Trophoblast cell (in vitro differentiated cells and primary cell): Measurements from ENCODE around the gene PITPNM3.

Source experiments
- DNase-seq, 2 donors: peaks; one replicate each; pipeline ENCODE4 v3.0.0-alpha.2; 2016
- H2AFZ ChIP-seq: 2 replicates; pipeline ENCODE4 v1.6.1; 2013; ENCODE audit warnings: low read length, moderate library complexity, mild to moderate bottlenecking; ENCODE audit not compliant: insufficient read depth, poor library complexity
- H2AK5ac ChIP-seq: 2 replicates; pipeline ENCODE4 v1.6.1; 2013; ENCODE audit warnings: mild to moderate bottlenecking, low read length
- H2BK120ac ChIP-seq: 2 replicates; pipeline ENCODE4 v1.6.1; 2013; ENCODE audit warnings: low read length, mild to moderate bottlenecking, moderate library complexity; ENCODE audit not compliant: insufficient read depth, poor library complexity
- H2BK12ac ChIP-seq: 2 replicates; pipeline ENCODE4 v1.6.1; 2013; ENCODE audit warnings: mild to moderate bottlenecking, low read length, moderate library complexity
- H2BK5ac ChIP-seq: 2 replicates; pipeline ENCODE4 v1.6.1; 2013; ENCODE audit warnings: low read length, low read depth, moderate library complexity, mild to moderate bottlenecking; ENCODE audit not compliant: poor library complexity
- H3K14ac ChIP-seq: 2 replicates; pipeline ENCODE4 v1.6.1; 2013; ENCODE audit warnings: mild to moderate bottlenecking, low read length
- H3K18ac ChIP-seq: 2 replicates; pipeline ENCODE4 v1.6.1; 2013; ENCODE audit warnings: mild to moderate bottlenecking, low read length
- H3K23ac ChIP-seq: 2 replicates; pipeline ENCODE4 v1.6.1; 2013; ENCODE audit warnings: low read length
- H3K27ac ChIP-seq: 2 replicates; pipeline ENCODE4 v1.5.1; 2013; ENCODE audit warnings: low read depth, mild to moderate bottlenecking, inconsistent platforms, low read length, moderate library complexity
- H3K27me3 ChIP-seq: 2 replicates; pipeline ENCODE4 v1.6.1; 2013; ENCODE audit warnings: inconsistent platforms, mild to moderate bottlenecking, low read length, moderate library complexity; ENCODE audit not compliant: insufficient read depth
- H3K36me3 ChIP-seq, 2 experiments: 1 replicate in 1 of 2; 2 replicates in 1 of 2; pipeline ENCODE4 v1.6.1; 2013; ENCODE audit warnings: low read length in 2 of 2, mild to moderate bottlenecking in 2 of 2, moderate library complexity in 1 of 2; ENCODE audit not compliant: insufficient read depth in 2 of 2, control insufficient read depth in 1 of 2
- H3K4ac ChIP-seq: 2 replicates; pipeline ENCODE4 v1.6.1; 2013; ENCODE audit warnings: low read depth, mild to moderate bottlenecking, low read length, moderate library complexity
- H3K4me1 ChIP-seq, 2 experiments: 1 replicate in 1 of 2; 2 replicates in 1 of 2; pipeline ENCODE4 v1.6.1; 2013; ENCODE audit warnings: low read length in 2 of 2, mild to moderate bottlenecking in 2 of 2, moderate library complexity in 1 of 2; ENCODE audit not compliant: insufficient read depth in 2 of 2, control insufficient read depth in 1 of 2
- H3K4me2 ChIP-seq: 2 replicates; pipeline ENCODE4 v1.6.1; 2013; ENCODE audit warnings: inconsistent platforms, mild to moderate bottlenecking, low read length, moderate library complexity
- H3K4me3 ChIP-seq: 2 replicates; pipeline ENCODE4 v1.5.1; 2013; ENCODE audit warnings: mild to moderate bottlenecking, low read depth, low read length, inconsistent platforms
- H3K79me1 ChIP-seq: one replicate; pipeline ENCODE4 v1.6.1; 2013; ENCODE audit warnings: low read length
- H3K79me2 ChIP-seq: 2 replicates; pipeline ENCODE4 v1.6.1; 2013; ENCODE audit warnings: low read length, mild to moderate bottlenecking; ENCODE audit not compliant: control insufficient read depth, insufficient read depth, poor library complexity
- H3K9ac ChIP-seq: 2 replicates; pipeline ENCODE4 v1.6.1; 2013; ENCODE audit warnings: mild to moderate bottlenecking, low read length
- H3K9me3 ChIP-seq: 2 replicates; pipeline ENCODE4 v1.6.1; 2013; ENCODE audit warnings: low read depth, mild to moderate bottlenecking, control low read depth, inconsistent platforms, low read length; ENCODE audit not compliant: insufficient read depth
- H4K12ac ChIP-seq: 2 replicates; pipeline ENCODE4 v1.6.1; 2013; ENCODE audit warnings: low read depth, mild to moderate bottlenecking, low read length, moderate library complexity
- H4K8ac ChIP-seq: 2 replicates; pipeline ENCODE4 v1.6.1; 2013; ENCODE audit warnings: low read depth, mild to moderate bottlenecking, low read length, moderate library complexity
- H4K91ac ChIP-seq: one replicate; pipeline ENCODE4 v1.6.1; 2013; ENCODE audit warnings: low read depth, mild to moderate bottlenecking, low read length, moderate library complexity
- WGBS: extraction: QIAGEN DNeasy Blood & Tissue Kit; methylation state at CpG from one replicate; pipeline ENCODE4 v1.1.7; 2013; ENCODE audit warnings: missing lambda C conversion rate; ENCODE audit not compliant: insufficient read length, insufficient coverage; ENCODE audit errors: extremely low coverage; 5-methylcytosine and 5-hydroxymethylcytosine counted together

PITPNM3 gene

GRCh38 chr17:6572972-6573370, 16.6 kb upstream of the PITPNM3 start:
- Histone ChIP-seq H2BK120ac (no peak overlapping the region), H3K18ac (no peak overlapping the region), H4K12ac (no peak overlapping the region), H3K23ac (no peak overlapping the region), H2BK12ac (no peak overlapping the region), H2BK5ac (no peak overlapping the region), H3K4ac (no peak overlapping the region), H3K79me2 (no peaks in the 10 kb centered on the region), H3K27ac (no peak overlapping the region), H3K27me3 (no peaks in the 10 kb centered on the region), H3K36me3 (peaks cover 0 to 6% of the 10 kb centered on the region in 2 experiments), H4K8ac (no peak overlapping the region), H3K4me3 (no peak overlapping the region), H2AK5ac (no peak overlapping the region), H3K4me1 (peaks cover 4 to 13% of the 10 kb centered on the region in 2 experiments), H3K9me3 (peaks cover 3% of the 10 kb centered on the region), H3K4me2 (no peak overlapping the region), H4K91ac (no peak overlapping the region), H3K14ac (no peak overlapping the region), H3K79me1 (no peaks in the 10 kb centered on the region), H2AFZ (no peak overlapping the region), H3K9ac (no peak overlapping the region)
- DNase-seq = no peak
- WGBS = no CpG with 5 or more reads among the region's 8 CpGs

DNA sequence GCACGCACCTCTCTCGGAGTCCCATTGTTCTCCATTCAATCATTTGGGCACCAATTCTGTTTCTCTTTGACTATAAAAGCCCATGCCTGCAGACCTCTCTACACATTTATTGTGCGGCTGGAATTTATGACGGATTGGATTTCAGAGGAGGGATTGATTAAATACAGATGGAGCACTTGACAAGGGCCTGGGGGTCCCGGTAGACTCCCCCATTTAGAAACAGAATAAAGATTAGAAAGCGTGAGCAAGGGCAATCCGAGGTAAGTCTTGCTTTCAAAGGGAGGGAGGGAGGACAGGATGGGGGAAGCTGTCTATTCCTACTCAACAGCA, 15.1 kb upstream of the PITPNM3 start:
- Histone ChIP-seq H3K36me3 (peaks cover 0 to 4% of the 10 kb centered on the region in 2 experiments), H2AK5ac (no peak overlapping the region), H3K4ac (no peak overlapping the region), H3K9ac (no peak overlapping the region), H4K12ac (no peak overlapping the region), H3K4me1 (peaks cover 9 to 19% of the 10 kb centered on the region in 2 experiments), H3K27ac (no peak overlapping the region), H4K8ac (no peak overlapping the region), H3K79me1 (peaks cover 2% of the 10 kb centered on the region), H3K23ac (no peak overlapping the region), H2BK12ac (no peak overlapping the region), H3K4me3 (no peak overlapping the region), H3K18ac (no peak overlapping the region), H3K27me3 (no peaks in the 10 kb centered on the region), H3K14ac (no peak overlapping the region), H3K9me3 (peaks cover 3% of the 10 kb centered on the region), H3K79me2 (no peaks in the 10 kb centered on the region), H3K4me2 (no peak overlapping the region), H2AFZ (no peak overlapping the region), H2BK5ac (no peak overlapping the region), H4K91ac (no peak overlapping the region), H2BK120ac (no peak overlapping the region)
- DNase-seq = no peak
- no CpG with 5 or more reads among the region's 7 CpGs for WGBS

DNA sequence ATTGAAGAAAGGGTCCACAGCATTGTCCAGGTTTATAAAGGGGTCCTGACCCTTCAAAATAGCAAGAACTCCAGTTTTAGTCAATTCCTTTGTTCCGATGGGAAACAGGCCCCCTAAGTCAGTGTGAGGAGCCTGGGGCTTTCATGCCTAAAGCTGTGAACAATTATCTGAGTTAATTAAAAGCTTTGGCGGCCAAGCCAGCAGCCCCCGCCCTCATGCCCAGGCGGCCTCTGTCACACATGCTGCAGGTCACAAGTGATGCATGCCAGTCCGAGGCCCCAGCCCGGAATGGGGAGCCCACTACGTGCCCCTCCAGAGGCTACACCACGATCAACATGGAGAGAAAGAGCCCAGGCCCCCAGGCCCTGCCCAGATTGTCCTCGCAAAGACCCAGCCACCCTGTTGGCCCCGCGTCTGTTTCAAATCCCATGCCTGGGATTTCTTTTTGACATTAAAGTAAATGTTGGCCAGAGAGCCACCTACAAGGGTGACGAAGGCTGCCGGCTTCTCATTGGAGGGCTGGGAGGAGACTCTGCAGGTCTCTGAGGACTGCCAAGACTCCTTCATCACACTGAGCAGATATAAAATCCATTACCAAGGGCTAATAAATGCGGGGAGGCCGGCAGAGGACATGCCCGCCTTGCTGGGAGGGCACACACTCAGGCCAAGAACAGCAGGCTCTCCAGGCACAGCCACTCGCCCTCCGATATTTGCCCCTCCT, 14.5 kb upstream of the PITPNM3 start:
- Histone ChIP-seq H3K27me3 (no peaks in the 10 kb centered on the region), H4K12ac (no peak overlapping the region), H3K4me3 (no peak overlapping the region), H3K79me2 (no peaks in the 10 kb centered on the region), H3K14ac (no peak overlapping the region), H3K27ac (no peak overlapping the region), H2AK5ac (no peak overlapping the region), H3K18ac (no peak overlapping the region), H3K36me3 (peaks cover 0 to 4% of the 10 kb centered on the region in 2 experiments), H3K9me3 (peaks cover 3% of the 10 kb centered on the region), H2BK12ac (no peak overlapping the region), H3K4me1 (peaks cover 9 to 19% of the 10 kb centered on the region in 2 experiments), H3K23ac (no peak overlapping the region), H3K79me1 (peaks cover 2% of the 10 kb centered on the region), H2BK5ac (no peak overlapping the region), H3K9ac (no peak overlapping the region), H3K4me2 (no peak overlapping the region), H2BK120ac (no peak overlapping the region), H4K91ac (no peak overlapping the region), H3K4ac (no peak overlapping the region), H4K8ac (no peak overlapping the region), H2AFZ (no peak overlapping the region)
- no peak for DNase-seq
- no CpG with 5 or more reads among the region's 18 CpGs for WGBS

- no peak overlapping the region for H3K27ac ChIP-seq
- no peak overlapping the region for H4K12ac ChIP-seq
- no peak overlapping the region for H3K4ac ChIP-seq
- H3K4me1 ChIP-seq = peaks cover 9 to 12% of the 10 kb centered on the region in 2 experiments
- H3K23ac ChIP-seq = no peak overlapping the region
- H3K79me2 ChIP-seq = no peaks in the 10 kb centered on the region
- no peak overlapping the region for H4K91ac ChIP-seq
- no peak overlapping the region for H2BK12ac ChIP-seq
- no peak overlapping the region for H3K4me2 ChIP-seq
- DNase-seq = no peak
- WGBS = no CpG with 5 or more reads among the region's 10 CpGs
- H2BK120ac ChIP-seq = no peak overlapping the region
- no peak overlapping the region for H3K14ac ChIP-seq
- H3K27me3 ChIP-seq = no peaks in the 10 kb centered on the region
- H3K36me3 ChIP-seq = peaks cover 0 to 4% of the 10 kb centered on the region in 2 experiments
- no peak overlapping the region for H3K18ac ChIP-seq
- no peak overlapping the region for H3K4me3 ChIP-seq
- peaks cover 2% of the 10 kb centered on the region for H3K79me1 ChIP-seq
- no peak overlapping the region for H3K9ac ChIP-seq
- no peak overlapping the region for H2BK5ac ChIP-seq
- peaks cover 3% of the 10 kb centered on the region for H3K9me3 ChIP-seq
- no peak overlapping the region for H4K8ac ChIP-seq
- H2AK5ac ChIP-seq = no peak overlapping the region
- H2AFZ ChIP-seq = no peak overlapping the region
These were observed 13.3 kb upstream of the PITPNM3 start for GRCh38 chr17:6569370-6570285.
